GM12891 (cell line): Measurements from ENCODE around the gene COA7.

ENCODE experiments used
- DNase-seq: peaks from one replicate; pipeline ENCODE4 v3.0.0; 2011; ENCODE audit warnings: low spot score; ENCODE audit not compliant: insufficient read length
- FAIRE-seq: peaks from 2 replicates; lab custom pipeline; 2011; peaks lifted over from hg19 to GRCh38; lab: Jason Lieb, UNC
- PAX5 ChIP-seq: IDR thresholded peaks from 2 replicates; pipeline ENCODE4 v1.6.1; 2011; ENCODE audit warnings: low read length, moderate library complexity, mild to moderate bottlenecking; ENCODE audit not compliant: insufficient read depth, severe bottlenecking
- POLR2A ChIP-seq: IDR thresholded peaks from 2 replicates; pipeline ENCODE4 v1.6.1; 2011; ENCODE audit warnings: low read depth, low read length, control low read depth
- POLR2AphosphoS5 ChIP-seq: IDR thresholded peaks from 2 replicates; pipeline ENCODE4 v1.6.1; 2011; ENCODE audit warnings: low read depth, low read length, control low read depth
- POU2F2 ChIP-seq: IDR thresholded peaks from 2 replicates; pipeline ENCODE4 v1.6.1; 2011; ENCODE audit warnings: low read depth, mild to moderate bottlenecking, control low read depth, low read length, moderate library complexity
- SPI1 ChIP-seq: IDR thresholded peaks from 2 replicates; pipeline ENCODE4 v1.6.1; 2011; ENCODE audit warnings: low read depth, low read length, control low read depth
- TAF1 ChIP-seq: IDR thresholded peaks from 2 replicates; pipeline ENCODE4 v1.6.1; 2011; ENCODE audit warnings: low read depth, low read length, control low read depth

The COA7 gene

GRCh38 chr1:52659851-52660596 lies 38.1 kb downstream of the COA7 start:
- DNase-seq (no peak), FAIRE-seq (no peak)
- no peak for TF ChIP-seq SPI1

DNA sequence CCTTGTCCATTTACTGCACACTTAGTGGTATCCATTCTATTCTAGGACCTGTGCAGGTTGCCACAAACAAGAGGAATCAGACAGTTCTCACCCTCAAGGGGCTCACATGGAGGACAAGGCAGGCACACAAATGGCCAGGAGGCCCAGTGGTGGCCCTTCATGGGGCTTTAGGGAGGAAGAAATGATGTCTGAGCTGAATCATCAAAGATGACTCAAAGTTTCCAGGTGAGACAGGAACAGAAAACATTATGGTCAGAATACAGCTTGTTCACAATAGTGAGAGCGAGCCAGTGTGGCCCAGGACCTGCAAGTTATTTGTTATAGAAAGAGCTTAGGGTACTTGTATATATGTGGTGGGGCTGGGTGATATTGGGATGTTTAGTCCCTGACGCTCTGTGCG lies 38.8 kb downstream of the COA7 start:
- DNase-seq (peak; percentile 35), FAIRE-seq (peak; percentile 64)
- TF ChIP-seq PAX5, result no peak
- TF ChIP-seq SPI1, result peak; percentile 93

- FAIRE-seq (peak; percentile 26), DNase-seq (no peak)
- TF ChIP-seq POLR2A (no peak), PAX5 (no peak), POLR2AphosphoS5 (no peak), TAF1 (no peak), SPI1 (no peak), POU2F2 (no peak)
Observed at GRCh38 chr1:52658795-52659194, 39.4 kb downstream of the COA7 start.

- no peak for FAIRE-seq
Observed at GRCh38 chr1:52657702-52658101, 40.4 kb downstream of the COA7 start.

GRCh38 chr1:52654063-52654462 lies 44.1 kb downstream of the COA7 start:
- TF ChIP-seq POLR2A (no peak), SPI1 (no peak), POU2F2 (no peak), TAF1 (no peak), POLR2AphosphoS5 (no peak), PAX5 (no peak)
- no peak for DNase-seq
- FAIRE-seq, result no peak

More at GRCh38 chr1:52657702-52658101, 40.4 kb downstream of the COA7 start:
- DNase-seq, result no peak
- no peak for TF ChIP-seq TAF1
- no peak for TF ChIP-seq PAX5
- TF ChIP-seq POLR2AphosphoS5, result no peak
- TF ChIP-seq SPI1, result no peak
- no peak for TF ChIP-seq POU2F2
- TF ChIP-seq POLR2A, result no peak

- FAIRE-seq (no peak), DNase-seq (no peak)
- TF ChIP-seq POU2F2 (no peak), POLR2AphosphoS5 (no peak), TAF1 (no peak), POLR2A (no peak), SPI1 (no peak), PAX5 (no peak)
Observed at GRCh38 chr1:52653207-52653849, 44.8 kb downstream of the COA7 start.

DNA sequence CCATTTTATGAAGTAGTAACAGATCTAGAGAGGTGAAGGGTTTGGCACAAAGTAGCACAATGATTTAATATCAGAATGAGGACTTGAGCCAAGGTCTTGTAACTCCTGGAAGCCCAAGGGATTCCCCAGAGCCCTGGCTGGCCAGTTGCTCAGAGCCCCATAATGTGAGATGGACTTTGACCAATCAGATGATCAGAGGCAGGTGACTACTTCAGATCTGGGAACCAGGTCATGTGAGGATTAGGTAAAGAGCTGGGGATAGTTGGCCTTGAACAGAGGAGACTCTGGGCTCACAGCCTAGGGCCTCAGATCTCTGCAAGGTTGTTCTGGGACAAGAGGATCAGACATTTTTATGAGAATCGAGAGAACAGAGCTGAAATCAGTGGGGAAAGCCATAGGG lies 46.2 kb downstream of the COA7 start:
- no peak for TF ChIP-seq POLR2A
- DNase-seq (no peak), FAIRE-seq (no peak)

GRCh38 chr1:52645261-52645660 lies 52.9 kb downstream of the COA7 start:
- FAIRE-seq (no peak), DNase-seq (no peak)
- no peak for TF ChIP-seq SPI1
- TF ChIP-seq PAX5, result no peak
- no peak for TF ChIP-seq POU2F2
- TF ChIP-seq TAF1, result no peak
- no peak for TF ChIP-seq POLR2AphosphoS5
- no peak for TF ChIP-seq POLR2A

GRCh38 chr1:52641307-52641706 lies 56.8 kb downstream of the COA7 start:
- no peak for TF ChIP-seq POLR2A
- no peak for TF ChIP-seq POLR2AphosphoS5
- no peak for TF ChIP-seq TAF1
- no peak for TF ChIP-seq POU2F2
- no peak for TF ChIP-seq SPI1
- TF ChIP-seq PAX5, result no peak
- DNase-seq (no peak), FAIRE-seq (peak; percentile 69)

DNA sequence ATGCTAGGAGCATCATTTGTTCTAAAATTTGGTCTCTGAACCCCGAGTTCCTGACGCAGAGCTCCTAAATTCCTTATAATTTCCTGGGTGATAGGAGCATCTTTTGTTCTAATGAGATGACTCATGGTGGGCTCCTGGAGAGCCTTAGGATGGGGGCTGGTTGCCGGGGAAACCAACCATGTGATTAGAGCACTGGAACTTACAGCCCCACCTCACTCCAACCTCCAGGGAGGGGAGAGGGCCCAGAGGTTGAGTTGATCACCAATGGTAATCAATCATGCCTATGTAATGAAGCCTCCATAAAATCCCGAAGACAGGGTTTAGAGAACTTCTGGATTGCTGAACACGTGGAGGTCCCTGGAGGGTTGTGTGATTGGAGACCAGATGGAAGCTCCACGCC lies 57.5 kb downstream of the COA7 start:
- DNase-seq (no peak), FAIRE-seq (no peak)
- TF ChIP-seq TAF1, result no peak
- TF ChIP-seq POLR2AphosphoS5, result no peak
- no peak for TF ChIP-seq POLR2A
- TF ChIP-seq SPI1, result no peak
- TF ChIP-seq POU2F2, result no peak
- TF ChIP-seq PAX5, result no peak
